Measurements from ENCODE around the gene USH1C. TPM values are rescaled to one million over a fixed set of nuclear protein-coding genes. Genes with fewer than 3 reads are reported as not detected.

Gene USH1C
- total and polyA plus RNA-seq, 2 of the 13 experiments (the other 11 are each of a cell fraction or from before 2014, with no cell fraction given): not detected

- no peaks in the 10 kb centered on the region for H3K36me3 ChIP-seq (replicated peaks in 1 of 2; ENCODE audit: control insufficient read depth in 1 of 2, insufficient read depth in 2 of 2, low read length in 2 of 2)
- H3K4me1 ChIP-seq (ENCODE audit: insufficient read depth, low read length): peaks cover 11% of the 10 kb centered on the region
- no peak overlapping the region for H2AFZ ChIP-seq (ENCODE audit: low read length)
- BruUV-seq (replicated peaks): no TSS peak
- CTCF ChIA-PET (ENCODE audit: low intra/inter-chr PET ratio, low total read pairs): no interaction called here
- H3K9ac ChIP-seq (ENCODE audit: insufficient read depth, low read depth, low read length): no peak overlapping the region
- 0% methylated on average over 1 of the region's 5 CpGs for WGBS (ENCODE audit: low lambda C conversion rate)
- ATAC-seq (peak; percentile 74), DNase-seq (ENCODE audit: low spot score) (no peak), FAIRE-seq (no peak)
- in situ Hi-C loops (cut with HindIII; ENCODE audit: extremely low pct_ligation_motif_present, low pct_unique_long_range_greater_than_20kb): no loop called here
- TF ChIP-seq HNF4A (CRISPR knock-in tag; IDR thresholded peaks at IDR 0.05) (peak; percentile 29; the same call in 1 of the 2 replicates), ZBTB26 (CRISPR knock-in tag; IDR thresholded peaks at IDR 0.05; ENCODE audit: borderline replicate concordance) (no peak)
- peaks cover 0 to 27% of the 10 kb centered on the region in 2 experiments; a peak in 2 of 5 replicates for H3K27me3 ChIP-seq (ENCODE audit: control insufficient read depth in 1 of 2, insufficient read depth in 2 of 2, low read length in 2 of 2)
- H3K4me2 ChIP-seq (ENCODE audit: low read depth, low read length): no peak overlapping the region
- H3K4me3 ChIP-seq (replicated peaks in 1 of 3; ENCODE audit: insufficient read depth in 1 of 3, low read depth in 2 of 3, low read length in 3 of 3): no peak overlapping the region
- H3K9me3 ChIP-seq (ENCODE audit: low read length): no peaks in the 10 kb centered on the region
- intact Hi-C loops (cut with micrococcal nuclease; ENCODE audit: unreplicated experiment): no loop called here
- no peaks in the 10 kb centered on the region for H4K20me1 ChIP-seq (ENCODE audit: insufficient read depth, low read length)
- no peaks in the 10 kb centered on the region for H3K79me2 ChIP-seq (ENCODE audit: insufficient read depth, low read length)
- POLR2A ChIA-PET: no interaction called here
- no peak overlapping the region for H3K27ac ChIP-seq (ENCODE audit: extremely low read length, insufficient read depth, low read length)
These were observed 62.3 kb downstream of the USH1C start for GRCh38 chr11:17481905-17482304.

GRCh38 chr11:17479284-17480214 lies 64.7 kb downstream of the USH1C start:
- Histone ChIP-seq H3K36me3 (replicated peaks in 1 of 2; ENCODE audit: control insufficient read depth in 1 of 2, insufficient read depth in 2 of 2, low read length in 2 of 2) (no peaks in the 10 kb centered on the region), H3K27ac (ENCODE audit: extremely low read length, insufficient read depth, low read length) (no peak overlapping the region), H3K27me3 (ENCODE audit: control insufficient read depth in 1 of 2, insufficient read depth in 2 of 2, low read length in 2 of 2) (peaks cover 5 to 48% of the 10 kb centered on the region in 2 experiments), H3K4me3 (replicated peaks in 1 of 3; ENCODE audit: insufficient read depth in 1 of 3, low read depth in 2 of 3, low read length in 3 of 3) (no peak overlapping the region), H3K4me2 (ENCODE audit: low read depth, low read length) (no peak overlapping the region), H4K20me1 (ENCODE audit: insufficient read depth, low read length) (no peaks in the 10 kb centered on the region), H3K4me1 (ENCODE audit: insufficient read depth, low read length) (no peaks in the 10 kb centered on the region), H3K79me2 (ENCODE audit: insufficient read depth, low read length) (no peaks in the 10 kb centered on the region), H2AFZ (ENCODE audit: low read length) (no peak overlapping the region), H3K9me3 (ENCODE audit: low read length) (no peaks in the 10 kb centered on the region), H3K9ac (ENCODE audit: insufficient read depth, low read depth, low read length) (no peak overlapping the region)
- ChIA-PET CTCF (ENCODE audit: low intra/inter-chr PET ratio, low total read pairs) (no interaction called here), POLR2A (no interaction called here)
- in situ Hi-C loops (cut with HindIII; ENCODE audit: extremely low pct_ligation_motif_present, low pct_unique_long_range_greater_than_20kb) (no loop called here), intact Hi-C loops (cut with micrococcal nuclease; ENCODE audit: unreplicated experiment) (no loop called here)
- ATAC-seq (peak; percentile 20; the same call in 1 of the 3 replicates), DNase-seq (ENCODE audit: low spot score) (no peak), FAIRE-seq (no peak)
- WGBS (ENCODE audit: low lambda C conversion rate): 32% methylated on average over 13 of the region's 14 CpGs
- BruUV-seq (replicated peaks): no TSS peak
- TF ChIP-seq PRDM15 (CRISPR knock-in tag; IDR thresholded peaks at IDR 0.05) (peak; percentile 98), CREB1 (IDR thresholded peaks at IDR 0.05) (peak; percentile 41; the same call in 1 of the 2 replicates), CREB1 (CRISPR knock-in tag; IDR thresholded peaks at IDR 0.05) (no peak), ONECUT2 (CRISPR knock-in tag; IDR thresholded peaks at IDR 0.05) (no peak), ATF7 (IDR thresholded peaks at IDR 0.05) (peak; percentile 78), ATF7 (CRISPR knock-in tag; IDR thresholded peaks at IDR 0.05) (no peak)
